Neural cell (in vitro differentiated cells): ENCODE results near the gene DACT2.

Experiments used
- EP300 ChIP-seq: fragments of 450-650 bp; conservative IDR thresholded peaks from 2 replicates; pipeline ENCODE4 v1.6.1; 2014; ENCODE audit warnings: antibody characterized with exemption, mild to moderate bottlenecking, moderate library complexity; ENCODE audit not compliant: poor library complexity, severe bottlenecking
- EZH2 ChIP-seq: fragments of 200-600, 300-800 bp; shearing (Covaris generic), sonication (generic); IDR thresholded peaks from 2 replicates; pipeline ENCODE4 v1.6.1; 2014; ENCODE audit warnings: antibody characterized with exemption, low read length, borderline replicate concordance, mild to moderate bottlenecking; ENCODE audit not compliant: insufficient read depth, poor library complexity, severe bottlenecking
- MXI1 ChIP-seq: fragments of 450-650 bp; conservative IDR thresholded peaks from 2 replicates; pipeline ENCODE4 v1.6.1; 2014; ENCODE audit warnings: antibody characterized with exemption, mild to moderate bottlenecking; ENCODE audit not compliant: poor library complexity, severe bottlenecking
- POLR2AphosphoS5 ChIP-seq: IDR thresholded peaks from 2 replicates; pipeline ENCODE4 v1.6.1; 2012
- RAD21 ChIP-seq: fragments of 450-650 bp; conservative IDR thresholded peaks from 2 replicates; pipeline ENCODE4 v1.6.1; 2014; ENCODE audit warnings: antibody characterized with exemption, mild to moderate bottlenecking, moderate library complexity
- SMC3 ChIP-seq: fragments of 450-650 bp; conservative IDR thresholded peaks from 2 replicates; pipeline ENCODE4 v1.6.1; 2014; ENCODE audit warnings: antibody characterized with exemption, mild to moderate bottlenecking, moderate library complexity; ENCODE audit not compliant: poor library complexity
- TF ChIP-seq, protein P1 (sequence below): fragments of 450-650 bp; IDR thresholded peaks from 2 replicates; pipeline ENCODE4 v1.5.1; 2014; ENCODE audit warnings: antibody characterized with exemption, mild to moderate bottlenecking, moderate library complexity; ENCODE audit not compliant: poor library complexity, severe bottlenecking
- TF ChIP-seq, protein P2 (sequence below): IDR thresholded peaks from 2 replicates; pipeline ENCODE4 v1.6.1; 2012; ENCODE audit warnings: borderline replicate concordance

DNA sequence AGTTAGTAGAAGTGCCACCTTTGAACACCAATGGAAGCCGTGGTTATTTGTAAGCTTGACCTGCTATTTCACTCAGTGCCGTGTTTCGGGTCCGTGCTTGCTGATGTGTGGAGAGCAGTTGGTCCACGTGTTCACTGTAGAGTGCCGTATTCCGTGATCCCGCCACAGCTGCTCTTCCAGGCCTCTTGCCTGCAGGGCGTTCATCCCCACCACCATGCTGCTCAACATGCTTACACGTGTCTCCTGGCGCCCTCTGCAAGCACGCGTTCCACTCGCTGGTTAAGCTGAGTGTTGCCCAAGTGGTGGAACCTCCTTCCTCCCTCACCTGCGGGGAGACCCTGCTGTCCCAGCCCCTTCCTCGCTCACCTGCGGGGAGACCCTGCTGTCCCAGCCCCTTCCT lies 28.0 kb upstream of the DACT2 start:
- TF ChIP-seq EZH2 (no peak), RAD21 (no peak), MXI1 (no peak), POLR2AphosphoS5 (no peak), SMC3 (no peak), EP300 (no peak)
- TF ChIP-seq, protein P1, sequence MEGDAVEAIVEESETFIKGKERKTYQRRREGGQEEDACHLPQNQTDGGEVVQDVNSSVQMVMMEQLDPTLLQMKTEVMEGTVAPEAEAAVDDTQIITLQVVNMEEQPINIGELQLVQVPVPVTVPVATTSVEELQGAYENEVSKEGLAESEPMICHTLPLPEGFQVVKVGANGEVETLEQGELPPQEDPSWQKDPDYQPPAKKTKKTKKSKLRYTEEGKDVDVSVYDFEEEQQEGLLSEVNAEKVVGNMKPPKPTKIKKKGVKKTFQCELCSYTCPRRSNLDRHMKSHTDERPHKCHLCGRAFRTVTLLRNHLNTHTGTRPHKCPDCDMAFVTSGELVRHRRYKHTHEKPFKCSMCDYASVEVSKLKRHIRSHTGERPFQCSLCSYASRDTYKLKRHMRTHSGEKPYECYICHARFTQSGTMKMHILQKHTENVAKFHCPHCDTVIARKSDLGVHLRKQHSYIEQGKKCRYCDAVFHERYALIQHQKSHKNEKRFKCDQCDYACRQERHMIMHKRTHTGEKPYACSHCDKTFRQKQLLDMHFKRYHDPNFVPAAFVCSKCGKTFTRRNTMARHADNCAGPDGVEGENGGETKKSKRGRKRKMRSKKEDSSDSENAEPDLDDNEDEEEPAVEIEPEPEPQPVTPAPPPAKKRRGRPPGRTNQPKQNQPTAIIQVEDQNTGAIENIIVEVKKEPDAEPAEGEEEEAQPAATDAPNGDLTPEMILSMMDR: no peak
- TF ChIP-seq, protein P2, sequence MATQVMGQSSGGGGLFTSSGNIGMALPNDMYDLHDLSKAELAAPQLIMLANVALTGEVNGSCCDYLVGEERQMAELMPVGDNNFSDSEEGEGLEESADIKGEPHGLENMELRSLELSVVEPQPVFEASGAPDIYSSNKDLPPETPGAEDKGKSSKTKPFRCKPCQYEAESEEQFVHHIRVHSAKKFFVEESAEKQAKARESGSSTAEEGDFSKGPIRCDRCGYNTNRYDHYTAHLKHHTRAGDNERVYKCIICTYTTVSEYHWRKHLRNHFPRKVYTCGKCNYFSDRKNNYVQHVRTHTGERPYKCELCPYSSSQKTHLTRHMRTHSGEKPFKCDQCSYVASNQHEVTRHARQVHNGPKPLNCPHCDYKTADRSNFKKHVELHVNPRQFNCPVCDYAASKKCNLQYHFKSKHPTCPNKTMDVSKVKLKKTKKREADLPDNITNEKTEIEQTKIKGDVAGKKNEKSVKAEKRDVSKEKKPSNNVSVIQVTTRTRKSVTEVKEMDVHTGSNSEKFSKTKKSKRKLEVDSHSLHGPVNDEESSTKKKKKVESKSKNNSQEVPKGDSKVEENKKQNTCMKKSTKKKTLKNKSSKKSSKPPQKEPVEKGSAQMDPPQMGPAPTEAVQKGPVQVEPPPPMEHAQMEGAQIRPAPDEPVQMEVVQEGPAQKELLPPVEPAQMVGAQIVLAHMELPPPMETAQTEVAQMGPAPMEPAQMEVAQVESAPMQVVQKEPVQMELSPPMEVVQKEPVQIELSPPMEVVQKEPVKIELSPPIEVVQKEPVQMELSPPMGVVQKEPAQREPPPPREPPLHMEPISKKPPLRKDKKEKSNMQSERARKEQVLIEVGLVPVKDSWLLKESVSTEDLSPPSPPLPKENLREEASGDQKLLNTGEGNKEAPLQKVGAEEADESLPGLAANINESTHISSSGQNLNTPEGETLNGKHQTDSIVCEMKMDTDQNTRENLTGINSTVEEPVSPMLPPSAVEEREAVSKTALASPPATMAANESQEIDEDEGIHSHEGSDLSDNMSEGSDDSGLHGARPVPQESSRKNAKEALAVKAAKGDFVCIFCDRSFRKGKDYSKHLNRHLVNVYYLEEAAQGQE: no peak
